ENCODE data around the gene JUN. TPM values are rescaled to one million over a fixed set of nuclear protein-coding genes. Genes with fewer than 3 reads are reported as not detected.

Gene JUN
- total RNA-seq, 3 donors from 2014 or later, result 119 to 880 (median 379) TPM

GRCh38 chr1:58814251-58815068 is 30.6 kb upstream of the JUN start:
- Histone ChIP-seq H3K9me3 (no peaks in the 10 kb centered on the region), H3K27ac (peak overlapping the region; percentile 93 to 94), H3K36me3 (no peaks in the 10 kb centered on the region), H3K4me3 (peak overlapping the region; percentile 62 to 79 (median 66)), H3K27me3 (no peaks in the 10 kb centered on the region), H3K4me1 (peaks cover 0 to 3% of the 10 kb centered on the region in 2 donors)
- peak; percentile 16 to 52 (median 17) for TF ChIP-seq POLR2AphosphoS5 (IDR thresholded peaks at IDR 0.05)
- no peak for TF ChIP-seq CTCF (IDR thresholded peaks at IDR 0.05)
- DNase-seq (ENCODE audit: low spot score in 2 of 2), result peak; percentile 59 to 74
- intact Hi-C loops (cut with DNase I; ENCODE audit: low total_unique reads), result no loop called here

GRCh38 chr1:58813801-58814200 is 30.0 kb upstream of the JUN start:
- H3K4me3 ChIP-seq, result peak overlapping the region in 2 of 3 donors; percentile 66 to 79
- H3K27me3 ChIP-seq, result no peaks in the 10 kb centered on the region
- no peaks in the 10 kb centered on the region for H3K36me3 ChIP-seq
- peaks cover 0 to 3% of the 10 kb centered on the region in 2 donors for H3K4me1 ChIP-seq
- peak overlapping the region; percentile 93 to 94 for H3K27ac ChIP-seq
- H3K9me3 ChIP-seq, result no peaks in the 10 kb centered on the region
- TF ChIP-seq POLR2A (IDR thresholded peaks at IDR 0.05) (no peak), POLR2AphosphoS5 (IDR thresholded peaks at IDR 0.05) (no peak), CTCF (IDR thresholded peaks at IDR 0.05) (no peak)
- no peak for DNase-seq (ENCODE audit: low spot score in 2 of 2)
- intact Hi-C loops (cut with DNase I; ENCODE audit: low total_unique reads), result no loop called here

GRCh38 chr1:58813361-58813760 is 29.5 kb upstream of the JUN start:
- intact Hi-C loops (cut with DNase I; ENCODE audit: low total_unique reads), result no loop called here
- no peaks in the 10 kb centered on the region for H3K27me3 ChIP-seq
- TF ChIP-seq CTCF (IDR thresholded peaks at IDR 0.05) (no peak), POLR2AphosphoS5 (IDR thresholded peaks at IDR 0.05) (no peak), POLR2A (IDR thresholded peaks at IDR 0.05) (no peak)
- H3K4me3 ChIP-seq, result no peak overlapping the region
- H3K9me3 ChIP-seq, result no peaks in the 10 kb centered on the region
- no peaks in the 10 kb centered on the region for H3K36me3 ChIP-seq
- no peak for DNase-seq (ENCODE audit: low spot score in 2 of 2)
- peaks cover 0 to 3% of the 10 kb centered on the region in 2 donors for H3K4me1 ChIP-seq
- H3K27ac ChIP-seq, result peak overlapping the region; percentile 93 to 94

- H3K9me3 ChIP-seq, result no peaks in the 10 kb centered on the region
- no peaks in the 10 kb centered on the region for H3K36me3 ChIP-seq
- peaks cover 0 to 3% of the 10 kb centered on the region in 2 donors for H3K4me1 ChIP-seq
- H3K4me3 ChIP-seq, result no peak overlapping the region
- H3K27me3 ChIP-seq, result no peaks in the 10 kb centered on the region
- intact Hi-C loops (cut with DNase I; ENCODE audit: low total_unique reads), result no loop called here
- H3K27ac ChIP-seq, result peak overlapping the region; percentile 93 to 94
- DNase-seq (ENCODE audit: low spot score in 2 of 2), result no peak
- no peak for TF ChIP-seq POLR2A (IDR thresholded peaks at IDR 0.05)
- TF ChIP-seq POLR2AphosphoS5 (IDR thresholded peaks at IDR 0.05), result no peak
These were observed 29.1 kb upstream of the JUN start for GRCh38 chr1:58812926-58813325.

GRCh38 chr1:58812468-58812867 is 28.6 kb upstream of the JUN start:
- Histone ChIP-seq H3K27me3 (no peaks in the 10 kb centered on the region), H3K36me3 (no peaks in the 10 kb centered on the region), H3K4me3 (no peak overlapping the region), H3K9me3 (no peaks in the 10 kb centered on the region), H3K4me1 (peaks cover 0 to 3% of the 10 kb centered on the region in 2 donors), H3K27ac (peak overlapping the region; percentile 93 to 94)
- intact Hi-C loops (cut with DNase I; ENCODE audit: low total_unique reads), result no loop called here
- no peak for DNase-seq (ENCODE audit: low spot score in 2 of 2)
- TF ChIP-seq POLR2A (IDR thresholded peaks at IDR 0.05) (no peak), POLR2AphosphoS5 (IDR thresholded peaks at IDR 0.05) (no peak), CTCF (IDR thresholded peaks at IDR 0.05) (no peak)

Measured in breast epithelium (tissue), 4 donors.